Activated CD8-positive, alpha-beta memory T cell treated with anti-CD3 and anti-CD28 coated beads for 24 hours (primary cell): Measurements from ENCODE around the gene PTOV1.

Experiments used
- DNase-seq: peaks from one replicate; pipeline ENCODE4 v3.0.0-alpha.2; 2020

PTOV1 gene

DNA sequence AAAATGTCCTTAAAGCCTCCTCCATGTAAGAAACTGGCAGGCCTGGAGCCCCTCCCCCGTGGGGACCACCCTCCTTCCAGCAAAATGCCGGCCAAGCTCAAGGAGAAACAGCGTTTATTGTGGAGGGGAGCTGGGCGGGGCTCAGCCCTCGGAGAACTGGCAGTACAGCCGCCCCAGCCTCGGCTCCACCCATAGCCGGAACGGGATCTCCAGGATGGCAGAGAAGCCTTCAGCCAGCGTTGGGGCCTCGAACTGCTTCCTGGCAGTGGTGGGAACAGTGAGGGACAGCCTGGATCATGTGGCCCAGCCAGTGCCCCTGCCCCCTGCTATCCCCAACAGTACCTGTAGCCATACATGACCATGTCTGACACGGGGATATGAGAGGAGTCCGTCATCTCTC, 10.1 kb downstream of the PTOV1 start:
- DNase-seq, result no peak

DNA sequence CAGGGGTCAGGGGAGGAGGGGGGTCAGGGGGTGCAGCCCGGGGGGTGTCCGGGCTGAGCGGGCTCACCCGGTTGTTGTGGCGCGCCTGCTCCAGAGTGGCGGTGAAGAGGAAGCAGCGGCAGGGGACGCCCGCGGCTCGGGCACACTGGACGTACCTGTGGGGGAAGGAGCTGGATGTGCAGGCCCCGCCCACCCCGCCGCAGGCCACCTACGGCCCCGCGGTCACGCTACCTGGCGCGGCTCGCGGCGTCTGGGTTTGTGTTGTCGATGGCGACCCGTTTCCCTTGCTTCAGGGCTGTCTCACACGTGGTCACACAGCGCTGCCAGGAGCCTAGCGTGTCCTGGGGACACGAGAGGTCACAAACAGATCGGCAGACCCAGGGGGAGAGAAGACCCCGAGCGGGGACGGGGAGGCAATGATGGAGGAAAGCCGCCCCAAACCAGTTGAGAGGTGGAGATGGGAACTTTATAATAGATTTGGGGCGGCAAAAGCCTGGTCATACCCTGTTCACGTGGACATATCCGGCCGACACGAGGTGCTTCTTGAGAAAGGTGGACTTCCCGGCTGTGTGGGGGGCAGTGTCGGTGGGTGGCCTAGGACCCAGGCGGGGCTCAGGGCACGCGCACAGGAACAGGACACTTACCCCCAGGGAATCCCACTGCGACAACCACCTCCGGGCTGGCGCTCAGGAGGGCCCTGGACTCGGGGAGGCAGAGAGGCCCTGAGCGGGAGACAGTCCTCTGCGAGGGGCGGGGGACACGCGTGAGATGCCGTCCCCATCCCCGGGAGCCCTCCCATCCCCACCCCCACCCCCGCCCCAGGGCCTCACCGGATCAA, 10.8 kb downstream of the PTOV1 start:
- no peak for DNase-seq

DNA sequence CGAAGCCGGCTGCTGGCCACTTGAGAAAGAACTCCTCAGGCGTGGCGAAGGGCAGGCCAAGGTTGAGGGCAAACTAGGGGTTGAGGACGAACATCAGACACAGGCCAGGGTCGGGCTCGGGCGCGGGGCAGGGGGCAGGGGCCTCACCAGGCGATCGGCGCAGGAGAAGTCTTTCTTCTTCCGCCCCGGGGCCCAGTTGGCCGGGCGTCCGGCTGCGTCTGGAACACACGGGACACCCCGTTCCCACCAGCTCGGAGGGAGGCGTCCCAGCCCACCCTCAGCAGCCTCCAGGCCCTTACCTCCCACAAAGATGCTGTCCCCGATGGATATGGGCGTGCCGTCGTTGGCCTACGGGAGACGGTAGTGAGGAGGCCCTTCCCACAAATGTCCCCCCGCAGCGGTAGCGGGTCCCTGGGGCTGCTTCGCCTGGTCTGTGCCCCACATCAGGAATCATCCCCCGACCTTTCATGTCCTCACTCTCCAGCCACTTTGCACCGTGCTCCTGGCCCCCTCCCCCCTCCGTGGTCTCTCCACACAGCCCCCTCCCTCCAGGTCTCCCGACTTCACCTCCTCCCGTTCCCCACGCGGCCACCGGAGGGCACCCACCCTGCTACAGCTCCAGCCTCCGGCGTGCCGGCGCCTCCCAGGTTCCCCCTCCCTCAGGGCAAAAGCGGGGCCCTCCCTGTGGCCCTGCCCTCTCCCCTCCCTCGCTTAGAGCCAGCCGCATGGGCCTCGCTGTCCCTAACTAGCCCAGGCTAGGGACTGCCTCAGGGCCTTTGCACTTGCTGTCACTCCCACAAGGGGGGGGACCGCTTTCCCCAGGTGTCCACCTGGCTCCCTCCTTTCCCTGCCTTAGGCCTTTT, 11.7 kb downstream of the PTOV1 start:
- DNase-seq, result no peak

DNA sequence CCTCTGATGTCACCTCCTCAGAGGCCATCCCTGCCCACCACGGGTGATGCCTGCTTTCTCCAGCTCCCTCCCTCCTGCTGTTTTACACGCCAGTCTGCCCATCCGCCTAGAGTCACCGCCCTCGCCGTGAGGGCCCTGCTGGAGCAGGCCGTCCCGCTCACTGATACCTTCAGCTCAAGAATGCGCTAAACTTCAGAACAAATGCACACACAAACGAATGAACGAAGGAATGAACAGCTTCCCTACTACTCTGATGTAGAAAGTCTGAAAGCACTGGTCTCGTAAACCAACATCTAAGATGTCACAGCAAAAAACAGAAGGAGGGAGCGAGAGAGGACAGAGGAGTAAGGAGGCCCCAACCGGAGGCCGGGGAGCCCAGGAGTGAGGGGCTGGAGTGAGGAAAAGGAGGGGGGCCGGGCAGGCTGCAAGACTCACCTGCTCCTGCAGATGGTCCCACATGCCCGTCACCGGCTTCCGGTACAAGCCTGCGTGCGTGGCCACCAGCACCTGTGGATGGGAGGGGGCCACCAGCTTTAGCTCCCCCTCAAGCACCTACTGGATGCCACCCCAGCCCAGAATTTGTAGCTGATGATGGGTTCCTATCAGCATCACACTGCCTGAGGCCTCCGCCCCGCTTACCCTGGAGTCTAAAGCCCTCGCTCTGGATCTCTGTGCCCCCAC, 12.4 kb downstream of the PTOV1 start:
- no peak for DNase-seq

DNA sequence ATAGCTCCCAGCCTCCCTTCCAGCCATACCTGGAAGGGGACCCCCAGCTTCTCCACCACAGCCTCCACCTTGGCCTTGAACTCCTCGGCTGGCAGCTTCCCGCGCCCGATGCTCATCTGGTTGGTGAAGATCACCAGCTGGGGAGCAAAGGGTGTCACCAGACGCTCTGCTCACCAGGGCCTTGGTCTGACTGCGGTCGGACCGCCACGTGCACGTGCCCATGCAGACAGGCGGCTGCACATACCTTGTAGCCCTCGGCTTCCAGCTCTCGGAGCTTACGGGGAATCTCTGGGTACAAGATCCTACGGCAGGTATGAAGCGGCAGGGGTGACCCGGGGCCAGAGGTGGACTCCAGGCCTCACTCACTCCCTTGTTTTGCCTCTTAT, 13.0 kb downstream of the PTOV1 start:
- no peak for DNase-seq

DNA sequence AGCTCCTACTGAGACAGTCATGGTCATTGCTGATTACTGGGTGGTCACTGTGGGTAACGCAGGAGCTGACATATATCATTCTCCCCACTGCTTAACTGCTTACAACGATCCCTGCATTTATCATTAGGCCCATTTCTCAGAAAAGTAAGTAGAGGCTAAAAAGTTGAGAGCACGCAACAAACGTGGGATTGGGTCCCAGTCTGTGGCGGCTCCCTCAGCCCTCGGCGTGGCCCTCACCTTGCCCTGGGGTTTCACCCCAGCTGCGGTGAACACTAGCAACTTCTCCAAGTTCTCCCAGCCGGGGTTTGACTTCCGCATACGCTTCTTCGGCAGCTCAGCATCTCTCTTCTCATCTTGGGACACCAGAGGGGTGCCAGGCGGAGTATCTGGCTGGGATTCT, 13.9 kb downstream of the PTOV1 start:
- DNase-seq, result no peak

DNA sequence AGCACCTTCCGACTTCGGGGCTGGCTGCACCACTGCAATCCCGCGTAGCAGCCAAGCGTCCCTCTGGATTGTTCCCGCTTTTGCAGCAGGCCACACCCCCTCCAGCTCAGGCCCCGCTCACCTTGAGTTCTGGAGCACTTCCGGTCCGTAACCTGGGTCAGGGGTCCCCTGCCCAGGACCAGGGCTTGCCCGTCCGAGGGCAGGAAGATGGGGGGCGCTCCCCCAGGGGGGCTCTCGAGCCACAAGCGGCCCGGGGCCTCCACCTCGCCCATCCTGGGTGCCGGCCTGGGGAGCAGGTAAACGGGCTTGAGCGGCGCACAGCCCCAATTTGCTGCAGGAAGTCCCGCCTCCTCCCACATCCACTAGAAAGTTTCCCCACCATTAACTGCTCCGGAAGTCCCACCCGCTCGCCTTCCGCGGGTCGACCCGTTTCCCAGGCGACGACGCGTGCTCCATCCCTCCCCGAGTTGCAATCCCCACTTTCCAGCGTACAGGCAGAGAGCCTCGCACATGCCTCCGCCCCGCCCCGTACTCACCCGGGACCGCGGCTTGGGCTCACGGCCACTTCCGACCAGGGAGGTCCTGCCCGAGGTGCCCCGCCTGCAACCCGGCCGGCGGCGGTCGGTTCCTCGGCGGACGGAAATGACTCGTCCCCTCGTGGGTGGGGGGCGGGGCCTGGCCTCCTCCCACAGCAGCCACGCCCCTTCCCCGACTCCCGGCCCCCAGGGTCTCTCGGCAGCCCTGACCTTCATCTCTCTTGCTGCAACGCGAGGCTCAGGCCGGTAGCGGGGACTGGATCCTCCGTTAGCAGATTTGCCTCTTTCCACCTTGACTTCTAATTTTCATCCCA, 16.2 kb downstream of the PTOV1 start, which contains the start of gene PNKP:
TSS of gene PNKP (minus strand) at position 644 of the 850 bp plus-strand sequence. CDS start at position 272, 372 bp downstream.
- DNase-seq, result peak; percentile 96

DNA sequence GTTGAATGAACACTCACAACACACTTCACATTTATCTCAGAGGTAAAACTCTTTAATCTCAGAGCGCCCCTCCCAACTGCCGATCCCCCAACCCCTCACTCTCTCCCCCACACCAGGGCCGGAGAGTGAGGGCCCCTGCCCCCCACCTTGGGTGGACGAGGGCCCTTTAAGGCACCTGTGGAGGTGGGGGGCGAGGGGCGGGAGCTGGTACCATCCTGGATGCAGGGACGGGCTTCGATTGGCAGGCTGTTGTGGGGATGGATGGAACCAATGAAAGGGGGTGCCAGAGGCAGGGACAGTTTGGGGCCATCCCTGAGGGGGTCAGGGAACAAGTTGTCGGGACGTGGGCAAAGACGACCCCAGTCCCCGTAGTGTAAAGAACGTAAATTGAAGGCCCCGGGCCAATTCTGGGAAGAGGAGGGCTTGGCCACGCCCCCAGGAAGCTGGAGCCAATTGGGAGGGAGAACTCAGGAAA, 18.1 kb downstream of the PTOV1 start:
- peak; percentile 91 for DNase-seq

DNA sequence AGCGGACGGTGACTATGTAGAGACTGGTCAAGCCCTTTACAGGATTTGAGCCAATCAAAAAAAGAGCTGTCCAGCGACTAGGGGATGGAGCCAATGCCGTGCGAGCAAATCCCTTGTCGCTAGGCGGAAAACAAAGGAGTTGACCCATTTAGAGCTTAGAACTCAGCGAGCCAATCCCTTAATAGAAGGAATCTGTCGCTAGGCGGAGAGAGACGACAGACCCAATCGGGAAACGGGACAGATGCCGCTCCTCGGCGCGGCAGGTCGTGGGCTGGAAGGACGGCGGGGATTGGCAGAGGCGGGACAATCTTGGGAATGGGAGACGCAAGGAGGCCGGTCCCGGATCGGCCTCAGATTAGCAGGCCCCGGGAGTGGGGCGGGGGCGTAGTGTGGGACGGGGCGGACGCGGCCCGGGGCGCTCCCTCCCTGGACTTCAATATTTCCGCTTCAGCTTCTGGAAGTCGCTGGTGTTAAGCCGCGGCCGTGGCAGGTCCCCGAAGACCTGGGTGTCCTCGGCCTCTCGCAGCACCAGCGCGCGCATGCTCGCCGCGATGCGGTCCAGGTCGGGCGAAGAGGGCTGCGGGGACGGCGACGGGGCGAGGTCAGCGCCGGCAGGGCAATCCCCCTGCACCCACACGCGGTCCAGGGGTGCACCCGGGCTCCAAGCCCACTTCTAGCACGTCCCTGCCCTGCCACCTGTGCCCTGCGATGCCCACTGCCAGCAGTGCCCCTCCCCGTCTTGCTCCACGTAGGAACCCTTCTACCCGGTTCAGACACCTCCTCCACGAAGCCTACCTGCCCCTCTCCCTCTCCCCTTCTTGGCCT, 18.7 kb downstream of the PTOV1 start:
- peak; percentile 96 for DNase-seq

DNA sequence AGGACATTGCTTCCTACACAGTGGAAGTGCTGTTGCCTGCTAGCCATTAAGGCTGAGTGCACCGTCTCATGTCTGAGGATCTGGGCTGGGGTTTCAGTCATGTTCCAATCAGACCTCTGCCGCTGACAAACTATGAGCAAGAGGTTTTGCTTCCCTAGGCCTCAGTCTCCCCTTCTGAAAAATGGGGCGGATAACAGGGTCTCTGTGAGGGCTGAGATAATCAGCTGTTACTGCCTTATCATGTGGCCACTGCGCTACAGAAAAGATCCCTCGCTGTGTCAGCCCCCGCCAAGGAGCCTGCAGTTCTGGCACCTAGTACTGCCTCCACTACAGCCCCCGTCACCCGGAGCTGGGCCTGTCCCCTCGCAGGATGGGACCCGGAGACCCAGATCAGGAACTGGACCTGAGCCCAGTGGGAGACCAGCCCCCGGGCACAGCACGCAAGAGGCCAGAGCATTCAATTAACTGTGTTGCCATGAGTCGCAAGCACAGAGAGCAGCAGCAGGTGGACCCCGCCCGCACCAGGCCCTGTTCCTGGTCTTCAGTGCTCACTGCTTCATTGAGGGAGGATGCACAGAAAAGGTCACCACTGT, 19.4 kb downstream of the PTOV1 start:
- DNase-seq, result no peak

DNA sequence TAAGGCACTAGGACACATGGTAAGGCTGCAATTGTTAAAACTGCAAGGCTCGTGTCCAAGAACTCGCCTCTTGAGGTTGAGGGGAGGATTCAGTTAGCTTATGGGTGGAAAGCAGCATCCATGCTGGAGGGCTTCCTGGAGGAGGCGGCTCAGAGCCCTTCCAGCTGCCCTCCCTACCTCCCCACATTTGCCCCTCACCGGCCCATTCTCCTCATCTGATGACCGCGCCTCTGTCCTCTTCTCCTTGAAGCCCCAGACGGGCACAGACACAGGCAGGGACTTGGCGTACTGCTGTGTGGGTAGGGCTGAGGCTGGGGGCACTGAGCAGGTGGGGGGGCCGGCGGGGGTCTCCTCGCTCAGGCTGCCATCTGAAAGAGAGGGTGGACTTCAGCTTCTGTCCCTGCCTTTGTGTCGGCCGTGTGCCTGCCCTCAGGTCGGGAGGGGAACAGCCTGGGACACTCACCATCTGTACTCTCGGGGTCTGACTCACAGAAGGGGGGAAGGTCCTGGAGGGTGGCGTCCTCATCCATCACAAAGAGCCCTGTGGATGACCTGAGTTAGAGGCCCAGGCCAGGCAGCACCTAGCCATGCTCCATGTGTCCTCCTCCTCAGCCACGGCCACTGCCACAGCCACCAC, 20.5 kb downstream of the PTOV1 start:
- no peak for DNase-seq

DNA sequence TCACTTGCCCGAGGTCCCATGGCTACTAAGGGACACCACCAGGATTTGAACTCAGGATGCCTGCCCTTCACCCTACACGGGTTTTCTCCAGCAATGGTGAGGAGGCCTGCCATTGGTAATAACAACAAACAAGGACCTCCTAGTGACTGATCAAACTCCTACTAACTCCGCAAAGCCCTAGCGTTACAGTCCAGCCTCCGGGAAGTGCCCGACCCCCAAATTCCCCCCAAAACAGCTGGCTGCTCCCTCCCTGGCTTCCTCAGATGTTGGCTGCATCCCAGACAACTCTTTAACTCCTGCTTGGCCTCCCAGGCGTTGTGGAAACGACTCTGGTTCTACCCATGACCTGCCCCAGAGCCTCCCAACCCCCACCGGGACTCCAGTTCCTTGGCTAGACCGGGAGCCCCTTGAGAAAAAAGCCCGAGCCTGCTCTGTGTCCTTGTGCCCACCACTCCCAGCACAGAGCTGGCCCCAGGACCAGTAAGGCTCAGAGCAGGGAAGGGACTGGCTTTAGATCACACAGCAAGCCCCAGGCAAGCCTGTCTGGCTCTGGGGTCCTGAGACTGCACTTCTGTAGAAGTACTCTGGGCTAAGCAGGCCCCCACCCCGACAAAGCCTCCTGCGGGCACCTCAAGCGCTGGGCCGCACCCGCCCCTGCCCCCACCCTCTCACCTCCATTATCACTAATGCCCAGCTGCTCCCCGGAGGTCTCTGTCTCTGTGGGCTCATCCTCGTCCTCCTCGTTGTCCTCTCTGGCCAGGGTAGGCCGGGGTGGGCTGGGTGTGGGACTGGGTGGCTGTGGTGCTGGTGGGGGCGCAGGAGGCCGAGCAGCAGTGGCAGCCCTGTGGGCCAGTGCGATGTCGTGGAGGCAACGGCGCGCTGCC, 21.5 kb downstream of the PTOV1 start:
- no peak for DNase-seq

DNA sequence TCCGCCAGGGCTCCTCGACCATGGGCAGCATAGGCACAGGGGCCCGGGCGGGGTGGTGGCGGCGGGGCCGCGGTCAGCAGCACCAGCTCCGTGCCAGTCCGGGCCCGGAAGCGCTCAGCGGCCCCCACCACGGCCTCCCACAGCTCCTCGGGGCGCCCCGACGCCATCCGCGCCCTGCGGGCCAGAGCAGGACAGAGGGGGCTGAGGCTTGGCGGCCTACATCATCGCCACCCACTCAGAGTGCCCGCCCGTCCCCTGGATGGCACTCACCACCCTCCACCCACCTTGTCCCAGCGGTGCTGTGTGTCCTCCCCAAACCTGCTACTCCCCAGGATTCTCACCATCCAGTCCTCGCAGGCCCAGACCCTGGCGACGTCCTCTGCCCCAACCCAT, 22.2 kb downstream of the PTOV1 start:
- no peak for DNase-seq

DNA sequence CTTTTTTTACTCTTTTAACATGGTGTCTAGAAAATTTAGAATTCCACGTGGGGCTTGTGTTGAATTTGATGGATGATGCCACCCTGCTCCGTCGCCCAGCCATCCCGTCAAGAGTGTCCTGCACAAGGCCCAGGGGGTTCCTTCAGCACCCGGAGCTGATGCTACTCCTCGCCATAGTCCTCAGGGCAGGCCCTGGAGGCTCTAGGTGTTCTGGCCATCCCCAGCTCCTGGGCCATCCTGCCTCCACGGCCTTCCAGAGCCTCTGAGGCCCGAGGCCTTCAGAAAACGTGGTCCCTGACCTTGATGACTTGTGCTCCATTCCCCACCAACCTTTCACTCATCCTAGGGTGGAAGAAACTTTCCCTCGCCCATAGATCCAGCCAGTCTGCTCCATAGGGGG, 22.9 kb downstream of the PTOV1 start:
- DNase-seq, result no peak

DNA sequence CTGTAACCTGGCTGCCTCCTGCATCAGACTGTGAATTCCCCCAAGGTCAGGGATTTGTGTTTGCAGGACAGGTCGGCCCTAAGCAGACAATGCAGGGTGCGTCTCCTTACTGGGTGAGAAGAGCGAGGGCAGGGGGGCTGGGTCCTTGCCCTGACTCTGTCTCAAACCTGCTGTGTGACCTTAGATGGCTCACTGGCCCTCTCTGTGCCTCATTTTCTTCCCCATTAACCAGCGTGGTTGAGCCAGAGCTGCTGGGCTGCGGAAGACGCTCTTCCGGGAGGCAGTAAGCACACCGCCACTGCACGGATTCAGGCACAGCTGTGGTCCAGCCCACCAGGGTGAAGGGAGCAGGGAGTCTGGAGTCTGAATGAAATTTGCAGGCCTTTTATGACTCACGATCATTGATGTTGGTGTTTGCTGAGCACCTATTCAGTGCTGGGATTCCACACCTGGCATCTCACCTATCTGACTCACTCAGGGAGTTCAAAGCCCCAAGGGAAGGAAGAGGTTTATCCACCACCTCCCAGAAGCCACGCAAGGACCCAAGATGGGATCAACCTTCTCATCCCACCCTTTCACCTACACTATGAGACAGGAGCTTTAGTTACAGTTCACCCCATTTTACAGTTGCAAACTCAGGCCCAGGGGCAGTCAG, 23.7 kb downstream of the PTOV1 start:
- no peak for DNase-seq

DNA sequence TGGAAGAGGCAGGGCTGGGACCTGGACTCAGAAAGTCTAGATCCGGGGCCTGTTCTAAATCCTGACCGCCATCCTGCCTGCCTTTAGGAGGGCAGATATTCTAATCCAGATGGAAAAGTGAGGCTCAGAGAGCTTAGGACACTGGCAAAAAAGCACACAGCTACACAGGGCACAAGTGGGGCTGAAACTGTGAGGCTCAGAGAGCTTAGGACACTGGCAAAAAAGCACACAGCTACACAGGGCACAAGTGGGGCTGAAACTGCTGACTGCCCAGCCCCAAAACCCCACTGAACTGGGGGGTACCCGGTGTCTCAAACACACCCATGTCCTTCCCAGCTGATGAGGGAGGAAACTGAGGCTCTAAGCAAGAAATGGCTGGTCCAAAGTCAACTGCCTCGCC, 24.2 kb downstream of the PTOV1 start:
- DNase-seq, result no peak

DNA sequence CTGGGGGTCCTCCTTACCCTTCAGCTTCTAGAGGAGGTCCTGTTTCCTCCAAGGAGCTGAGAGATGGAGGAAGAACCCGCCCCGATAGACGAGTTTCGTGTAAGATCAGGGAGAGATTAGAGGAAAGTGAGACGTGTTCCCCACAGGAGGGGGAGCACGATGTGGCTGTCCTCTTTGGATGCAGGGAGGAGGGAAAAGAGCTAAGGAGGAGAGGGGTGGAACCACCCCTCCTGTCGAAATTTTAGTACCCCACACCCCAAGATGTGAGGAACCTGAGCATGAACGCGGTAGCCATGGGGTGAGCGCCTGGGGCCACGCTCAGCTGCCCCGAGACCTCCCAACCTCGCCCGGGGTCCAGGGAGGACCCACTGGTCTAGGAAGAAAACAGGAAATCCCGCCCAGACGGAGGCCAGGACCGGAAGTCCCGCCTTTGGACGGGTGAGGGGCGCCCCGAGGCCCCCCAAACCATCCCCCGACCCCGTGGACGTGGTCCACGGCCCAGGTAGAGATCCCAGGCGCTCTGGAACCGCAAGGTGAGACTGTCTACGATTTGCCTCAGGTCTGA, 25.0 kb downstream of the PTOV1 start:
- DNase-seq, result peak; percentile 86

DNA sequence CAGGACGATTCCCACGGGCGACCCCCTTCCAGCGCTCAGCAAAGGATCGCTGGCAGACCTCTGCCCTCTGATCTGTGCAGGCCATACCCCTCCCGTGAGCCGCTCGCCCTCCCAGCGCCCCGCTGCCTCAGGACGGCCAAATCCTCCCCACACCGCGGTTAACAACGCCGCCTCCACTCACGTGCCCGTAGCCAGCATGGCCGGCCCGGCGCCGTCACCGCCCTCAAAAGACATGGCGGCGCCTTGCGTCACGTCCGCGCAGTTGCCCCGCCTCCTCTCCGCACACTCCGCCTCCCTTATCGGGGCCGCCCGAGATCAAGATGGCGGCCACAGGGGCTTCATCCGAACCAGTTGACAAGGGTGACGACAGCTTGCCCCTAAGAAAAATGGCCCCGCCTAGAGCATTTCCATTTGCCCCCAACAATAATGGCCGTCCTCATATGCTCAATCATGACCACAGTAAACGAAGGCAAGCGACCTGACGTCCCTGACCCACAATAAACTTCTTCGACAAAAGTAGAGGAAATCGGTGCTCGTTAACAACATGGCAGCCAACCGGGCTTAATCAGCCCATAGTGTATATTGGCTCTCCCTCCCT, 25.6 kb downstream of the PTOV1 start:
- peak; percentile 98 for DNase-seq
